Neural cell (in vitro differentiated cells): ENCODE data around the gene RPUSD1.

Experiments used
- CTCF ChIP-seq: fragments of 450-650 bp; IDR thresholded peaks from 2 replicates; pipeline ENCODE4 v1.5.1; 2014; ENCODE audit warnings: antibody characterized with exemption, mild to moderate bottlenecking, moderate library complexity; ENCODE audit not compliant: poor library complexity, severe bottlenecking
- EP300 ChIP-seq: fragments of 450-650 bp; conservative IDR thresholded peaks from 2 replicates; pipeline ENCODE4 v1.6.1; 2014; ENCODE audit warnings: antibody characterized with exemption, mild to moderate bottlenecking, moderate library complexity; ENCODE audit not compliant: poor library complexity, severe bottlenecking
- EZH2 ChIP-seq: fragments of 200-600, 300-800 bp; shearing (Covaris generic), sonication (generic); IDR thresholded peaks from 2 replicates; pipeline ENCODE4 v1.6.1; 2014; ENCODE audit warnings: antibody characterized with exemption, low read length, borderline replicate concordance, mild to moderate bottlenecking; ENCODE audit not compliant: insufficient read depth, poor library complexity, severe bottlenecking
- MXI1 ChIP-seq: fragments of 450-650 bp; conservative IDR thresholded peaks from 2 replicates; pipeline ENCODE4 v1.6.1; 2014; ENCODE audit warnings: antibody characterized with exemption, mild to moderate bottlenecking; ENCODE audit not compliant: poor library complexity, severe bottlenecking
- SMC3 ChIP-seq: fragments of 450-650 bp; conservative IDR thresholded peaks from 2 replicates; pipeline ENCODE4 v1.6.1; 2014; ENCODE audit warnings: antibody characterized with exemption, mild to moderate bottlenecking, moderate library complexity; ENCODE audit not compliant: poor library complexity
- TAF1 ChIP-seq: IDR thresholded peaks from 2 replicates; pipeline ENCODE4 v1.6.1; 2012; ENCODE audit warnings: low read depth

- TF ChIP-seq CTCF, result no peak
- TF ChIP-seq SMC3, result no peak
- no peak for TF ChIP-seq EP300
- TF ChIP-seq EZH2, result no peak
- TF ChIP-seq MXI1, result no peak
- no peak for TF ChIP-seq TAF1
Observed at GRCh38 chr16:799948-800833, 12.0 kb upstream of the RPUSD1 start, which contains the start of gene GNG13.
